ENCODE results near the gene IRF6. TPM values are rescaled to one million over a fixed set of nuclear protein-coding genes. Genes with fewer than 3 reads are reported as not detected.

The IRF6 gene
- total and polyA plus RNA-seq, 2 donors (not counting 1 experiment from before 2014, with no cell fraction given) = 0.18 to 1.1 TPM

DNA sequence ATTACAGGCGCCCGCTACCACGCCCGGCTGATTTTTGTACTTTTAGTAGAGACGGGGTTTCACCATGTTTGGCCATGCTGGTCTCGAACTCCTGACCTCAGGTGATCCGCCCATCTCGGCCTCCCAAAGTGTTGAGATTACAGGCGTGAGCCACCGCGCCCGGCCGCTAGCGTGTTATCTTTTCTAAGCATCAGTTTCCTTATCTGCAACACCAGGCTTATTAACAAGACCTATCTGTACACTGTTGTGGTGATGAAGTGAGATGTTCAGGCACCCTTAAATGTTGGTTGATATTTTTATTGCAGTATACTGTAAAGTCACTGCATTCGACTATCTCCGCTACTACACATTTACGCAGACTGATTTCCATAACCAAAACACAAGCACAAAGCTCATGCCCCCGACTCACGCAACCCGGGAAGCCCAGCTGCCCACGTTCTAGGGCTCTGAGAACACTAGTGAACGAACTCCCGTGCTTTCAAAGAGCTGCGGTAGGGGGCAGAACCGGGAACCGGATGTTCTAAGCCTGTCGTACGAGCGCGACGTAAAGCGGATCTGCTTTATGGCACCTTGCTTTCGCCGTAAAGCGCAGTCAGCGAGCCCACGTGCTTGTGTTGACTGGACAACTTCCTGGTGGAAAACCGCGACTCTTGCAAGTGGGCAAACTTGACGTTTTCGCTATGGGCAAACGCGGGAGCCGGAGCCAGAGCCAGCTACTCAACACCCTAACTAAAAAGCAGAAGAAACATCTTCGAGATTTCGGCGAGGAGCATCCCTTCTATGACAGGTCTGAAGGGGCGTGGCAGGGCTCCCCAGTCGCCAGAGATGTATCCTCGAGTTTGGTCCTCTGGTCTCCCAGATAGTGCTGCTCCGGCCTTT, 21.7 kb upstream of the IRF6 start, which contains the start of gene UTP25:
Gene UTP25 (plus strand): TSS at position 589 of the 879 bp plus-strand sequence. CDS start 92 bp downstream, at position 681.
- H3K27ac Mint-ChIP-seq = peak within 1 kb of the TSS; percentile 77
- Histone ChIP-seq H3K4me3 (ENCODE audit: control extremely low read depth in 1 of 5, extremely low read depth in 1 of 5, insufficient read depth in 1 of 5, low read depth in 2 of 5, low read length in 4 of 5) (peak within 1 kb of the TSS; percentile 58 to 98 (median 75)), H3K36me3 (replicated peaks in 1 of 2; ENCODE audit: control extremely low read depth in 1 of 2, control insufficient read depth in 1 of 2, extremely low read depth in 1 of 2, insufficient read depth in 2 of 2, low read length in 1 of 2) (peaks cover 2 to 28% of the 10 kb centered on the region in 2 experiments), H3K27ac (ENCODE audit: low read length in 2 of 2) (peak within 1 kb of the TSS; percentile 39 to 70), H3K9me3 (ENCODE audit: control extremely low read depth in 1 of 3, control insufficient read depth in 2 of 3, insufficient read depth in 1 of 3, low read length in 2 of 3) (no peaks in the 10 kb centered on the region), H3K4me2 (replicated peaks; ENCODE audit: low read depth, low read length, poor library complexity, severe bottlenecking) (peak within 1 kb of the TSS; percentile 81), H4K20me1 (ENCODE audit: control insufficient read depth, insufficient read depth, low read length, poor library complexity, severe bottlenecking) (peaks cover 8% of the 10 kb centered on the region), H3K27me3 (replicated peaks in 1 of 4; ENCODE audit: control extremely low read depth in 1 of 4, control insufficient read depth in 3 of 4, insufficient read depth in 4 of 4, low read length in 3 of 4) (peaks cover 0 to 6% (median 0%) of the 10 kb centered on the region in 4 experiments), H3K4me1 (ENCODE audit: control insufficient read depth in 2 of 2, insufficient read depth in 2 of 2, low read length in 2 of 2) (peaks cover 17 to 23% of the 10 kb centered on the region in 2 donors), H3K79me2 (ENCODE audit: control insufficient read depth, insufficient read depth, low read length) (peaks cover 28% of the 10 kb centered on the region), H3K9ac (ENCODE audit: low read length) (peak within 1 kb of the TSS; percentile 81), H2AFZ (ENCODE audit: insufficient read depth, low read depth, low read length, poor library complexity, severe bottlenecking) (peak within 1 kb of the TSS; percentile 95)
- CTCF ChIA-PET = interaction anchor here (0.6 to 3.0 kb wide), 16 partner anchors 10 to 596 kb away, joined by 3 to 11 read pairs (median 4); partner anchors contain the start of genes C1orf74 and TRAF3IP3
- H3K4me1 Mint-ChIP-seq = peaks cover 29% of the 10 kb centered on the region
- peaks cover 7% of the 10 kb centered on the region for H3K27me3 Mint-ChIP-seq
- peak; percentile 96 for DNase-seq
- intact Hi-C loops (cut with micrococcal nuclease) = loop anchor here (1.0 to 5.0 kb wide), 4 partner anchors 21 to 1430 kb away; partner anchors contain the start of genes C1orf74, IRF6 and RCOR3
- no peak for TF ChIP-seq EZH2 (IDR thresholded peaks at IDR 0.05; ENCODE audit: borderline replicate concordance, insufficient read depth, low read depth, low read length, poor library complexity, severe bottlenecking)
- TF ChIP-seq, protein P1, sequence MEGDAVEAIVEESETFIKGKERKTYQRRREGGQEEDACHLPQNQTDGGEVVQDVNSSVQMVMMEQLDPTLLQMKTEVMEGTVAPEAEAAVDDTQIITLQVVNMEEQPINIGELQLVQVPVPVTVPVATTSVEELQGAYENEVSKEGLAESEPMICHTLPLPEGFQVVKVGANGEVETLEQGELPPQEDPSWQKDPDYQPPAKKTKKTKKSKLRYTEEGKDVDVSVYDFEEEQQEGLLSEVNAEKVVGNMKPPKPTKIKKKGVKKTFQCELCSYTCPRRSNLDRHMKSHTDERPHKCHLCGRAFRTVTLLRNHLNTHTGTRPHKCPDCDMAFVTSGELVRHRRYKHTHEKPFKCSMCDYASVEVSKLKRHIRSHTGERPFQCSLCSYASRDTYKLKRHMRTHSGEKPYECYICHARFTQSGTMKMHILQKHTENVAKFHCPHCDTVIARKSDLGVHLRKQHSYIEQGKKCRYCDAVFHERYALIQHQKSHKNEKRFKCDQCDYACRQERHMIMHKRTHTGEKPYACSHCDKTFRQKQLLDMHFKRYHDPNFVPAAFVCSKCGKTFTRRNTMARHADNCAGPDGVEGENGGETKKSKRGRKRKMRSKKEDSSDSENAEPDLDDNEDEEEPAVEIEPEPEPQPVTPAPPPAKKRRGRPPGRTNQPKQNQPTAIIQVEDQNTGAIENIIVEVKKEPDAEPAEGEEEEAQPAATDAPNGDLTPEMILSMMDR (IDR thresholded peaks at IDR 0.05) = peak; percentile 76
- peak within 1 kb of the TSS; percentile 83 for H3K4me3 Mint-ChIP-seq
- 15% methylated on average over 41 of the region's 51 CpGs for WGBS (ENCODE audit: insufficient coverage)
- no peaks in the 10 kb centered on the region for H3K9me3 Mint-ChIP-seq (ENCODE audit: insufficient read depth)
- POLR2A ChIA-PET = interaction anchor here (0.9 to 1.5 kb wide), 3 partner anchors 43 to 72 kb away, joined by 3 to 4 read pairs (median 3); partner anchors contain the start of genes C1orf74 and TRAF3IP3
- ATAC-seq (ENCODE audit: low read depth) = peak; percentile 93

Measured in B cell (primary cell).